HG02973 (cell line): ENCODE measurements around the gene ASTL.
"Not testable (repeated sequence)": the region's sequence is repeated elsewhere in the genome, so short reads cannot be mapped to it uniquely, and the experiment has no call there.

Experiments used
- ATAC-seq: cut with Tn5 transposase; IDR thresholded peaks from one replicate; pipeline ENCODE4 v1.9.1; 2021; ENCODE audit warnings: moderate library complexity; ENCODE audit not compliant: unreplicated experiment

ASTL gene

DNA sequence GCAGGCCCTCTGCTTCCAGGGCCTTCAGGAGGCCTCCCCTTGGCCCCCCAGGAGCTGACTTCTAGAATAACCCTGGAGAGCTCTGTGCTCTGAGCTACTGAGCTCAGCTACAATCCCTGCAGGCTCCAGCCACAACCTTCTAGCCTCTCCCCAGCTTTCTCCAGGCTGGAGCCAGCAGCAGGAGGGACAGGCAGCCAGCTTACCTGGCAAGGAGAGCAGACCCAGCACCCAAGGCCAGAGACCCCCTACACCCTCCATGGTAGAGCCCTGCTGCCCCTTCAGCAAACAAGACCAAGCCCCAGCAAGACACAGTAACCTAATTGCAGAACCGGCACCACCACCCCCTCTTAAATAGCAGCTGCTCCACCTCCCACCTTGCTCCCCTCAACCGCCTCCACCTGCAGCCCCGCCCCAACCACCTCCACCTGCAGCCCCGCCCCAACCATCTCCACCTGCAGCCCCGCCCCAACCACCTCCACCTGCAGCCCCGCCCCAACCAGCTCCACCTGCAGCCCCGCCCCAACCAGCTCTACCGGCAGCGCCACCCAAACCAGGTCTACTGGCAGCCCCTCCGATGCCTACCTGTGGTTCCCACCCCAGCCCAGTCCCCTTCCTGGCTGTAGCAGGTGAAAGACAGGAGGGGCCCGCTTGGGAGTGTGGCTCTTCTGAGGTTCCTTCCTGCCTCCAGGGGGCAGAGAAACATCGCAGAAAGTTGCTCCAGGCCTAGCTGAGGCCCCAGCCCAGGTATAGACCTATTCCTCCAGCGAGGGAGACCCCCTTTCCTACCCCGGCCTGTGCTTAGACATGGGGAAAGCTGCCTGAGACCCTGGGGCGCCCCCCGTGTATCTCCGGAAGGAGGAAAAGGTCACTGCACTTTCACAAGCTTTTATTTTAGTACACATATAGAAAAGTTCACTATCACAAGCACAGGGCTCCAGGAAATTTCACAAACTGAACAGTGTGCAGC lies at the start of gene ASTL:
ASTL (minus strand) TSS at position 324 of the 967 bp plus-strand sequence; CDS start at position 258, 66 bp downstream.
- no peak for ATAC-seq

- ATAC-seq, result no peak
These were observed 48.3 kb upstream of the ASTL start for GRCh38 chr2:96186562-96186961.

DNA sequence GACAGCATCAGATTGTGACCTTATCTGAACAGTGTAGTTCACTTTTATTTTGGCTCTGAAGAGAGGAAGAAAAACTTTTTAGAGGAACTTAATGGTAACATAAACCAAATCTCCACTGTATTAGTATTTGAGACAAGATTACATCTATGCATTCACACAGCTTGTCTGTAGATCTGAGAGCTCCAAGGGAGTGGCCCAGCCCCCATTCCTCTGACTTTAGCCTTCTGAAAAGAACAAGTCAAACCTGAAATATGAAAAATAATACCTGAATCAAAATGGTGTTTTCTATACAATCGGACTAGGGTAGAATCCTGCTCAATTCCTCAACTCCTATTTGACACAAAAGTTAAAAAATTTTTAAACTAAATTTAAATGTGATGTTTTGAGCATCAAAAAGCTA lies 47.2 kb upstream of the ASTL start:
- ATAC-seq, result no peak

DNA sequence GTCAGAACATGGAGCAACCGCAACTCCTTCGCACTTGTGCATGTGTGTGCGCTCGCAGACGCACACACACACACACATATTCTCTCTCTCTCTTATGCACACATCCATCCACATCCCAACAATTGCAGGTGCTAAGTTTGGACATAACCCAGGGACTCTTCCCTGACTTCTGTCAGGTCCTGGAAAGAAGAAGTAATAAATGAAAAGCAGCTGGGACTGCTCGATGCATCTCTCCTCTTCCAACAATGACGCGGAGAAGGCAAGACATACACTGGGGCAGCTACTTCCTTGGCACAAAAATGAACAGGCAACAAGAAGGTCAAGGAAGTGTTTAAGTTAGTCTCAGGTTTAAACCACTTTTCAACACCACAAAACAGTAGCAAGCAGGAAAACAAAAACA lies 46.7 kb upstream of the ASTL start:
- ATAC-seq, result no peak

GRCh38 chr2:96184188-96184587 lies 45.9 kb upstream of the ASTL start:
- ATAC-seq, result no peak

DNA sequence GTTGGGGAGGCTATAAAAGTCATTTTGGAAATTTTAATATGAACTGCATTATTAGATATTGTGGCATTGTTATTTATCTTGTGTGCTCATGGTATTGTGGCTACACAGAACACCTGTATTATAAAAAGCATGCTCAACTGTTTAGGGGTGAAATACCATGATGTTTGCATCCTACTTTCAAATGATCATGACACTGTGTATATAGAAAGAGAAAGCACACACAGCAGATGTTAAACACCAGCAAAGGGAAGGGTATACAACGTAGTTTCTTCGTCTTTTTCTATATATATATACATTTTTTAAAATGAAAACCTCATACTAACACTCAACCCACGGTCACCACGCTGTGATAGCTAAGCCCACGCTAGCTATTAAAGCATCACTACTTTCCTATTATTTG lies 43.2 kb upstream of the ASTL start:
- no peak for ATAC-seq

GRCh38 chr2:96180521-96180920 lies 42.2 kb upstream of the ASTL start:
- ATAC-seq, result no peak

GRCh38 chr2:96180002-96180401 lies 41.7 kb upstream of the ASTL start:
- ATAC-seq, result no peak

DNA sequence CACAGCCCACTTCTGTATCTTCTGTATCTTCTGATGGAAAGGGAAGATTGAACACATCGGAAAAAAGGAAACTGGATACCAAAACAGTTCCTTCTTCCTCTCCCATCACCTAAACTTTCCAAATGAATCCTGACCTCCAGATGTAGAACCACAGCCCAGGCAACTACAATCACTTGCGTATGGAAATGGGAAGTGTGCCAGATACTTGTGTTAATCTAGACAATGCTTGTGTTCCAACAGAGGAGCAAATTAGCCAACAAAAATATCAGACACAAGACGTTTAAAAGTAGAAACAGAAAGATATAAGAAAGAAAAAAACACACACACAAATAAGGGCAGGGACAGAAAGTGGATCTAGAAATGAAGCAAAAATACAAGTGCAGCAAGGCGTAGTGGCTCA lies 38.4 kb upstream of the ASTL start:
- no peak for ATAC-seq

- no peak for ATAC-seq
These were observed 37.6 kb upstream of the ASTL start for GRCh38 chr2:96175951-96176350.

GRCh38 chr2:96174251-96175144 lies 36.2 kb upstream of the ASTL start:
- no peak for ATAC-seq

DNA sequence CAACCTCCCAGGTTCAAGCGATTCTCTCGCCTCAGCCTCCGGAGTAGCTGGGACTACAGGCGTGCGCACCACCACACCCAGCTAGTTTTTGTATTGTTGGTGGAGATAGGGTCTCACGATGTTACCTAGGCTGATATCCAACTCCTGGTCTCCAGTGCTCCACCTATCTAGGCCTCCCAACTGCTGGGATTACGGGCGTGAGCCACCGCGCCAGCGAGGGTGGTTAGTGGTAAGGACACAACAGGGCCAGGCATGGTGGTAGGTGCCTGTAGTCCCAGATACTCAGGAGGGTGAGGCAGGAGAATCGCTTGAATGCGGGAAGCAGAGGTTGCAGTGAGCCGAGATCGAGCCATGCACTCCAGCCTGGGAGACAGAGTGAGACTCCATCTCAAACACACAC lies 33.5 kb upstream of the ASTL start:
- ATAC-seq, result no peak

GRCh38 chr2:96170626-96171025 lies 32.3 kb upstream of the ASTL start:
- ATAC-seq, result no peak

- no peak for ATAC-seq
These were observed 31.7 kb upstream of the ASTL start for GRCh38 chr2:96169868-96170507.

DNA sequence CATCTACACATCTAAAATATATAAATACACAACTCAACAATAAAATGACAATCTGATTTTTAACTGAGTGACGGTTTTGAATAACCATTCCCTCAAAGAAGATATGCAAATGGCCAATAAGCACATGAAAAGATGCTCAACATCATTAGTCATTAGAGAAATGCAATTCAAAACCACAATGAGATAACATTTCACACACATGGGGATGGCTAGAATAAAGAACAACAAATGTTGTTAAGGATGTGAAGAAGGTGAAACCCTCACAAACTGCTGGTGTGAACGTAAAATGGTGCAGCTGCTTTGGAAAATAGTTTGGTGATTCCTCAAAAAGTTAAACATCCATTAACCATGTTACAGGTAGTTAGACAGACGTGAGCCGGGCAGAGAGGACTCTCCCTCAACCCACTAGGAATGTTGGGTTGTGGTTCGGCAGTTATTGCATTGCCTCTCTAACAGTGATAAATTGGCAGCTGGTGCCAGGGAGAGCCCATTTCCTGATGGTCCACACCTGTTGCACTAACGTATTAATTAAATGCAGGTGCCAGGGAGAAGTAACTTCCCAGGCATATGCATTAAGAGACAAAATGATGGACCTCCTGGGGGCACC lies 29.2 kb upstream of the ASTL start:
- ATAC-seq, result no peak

DNA sequence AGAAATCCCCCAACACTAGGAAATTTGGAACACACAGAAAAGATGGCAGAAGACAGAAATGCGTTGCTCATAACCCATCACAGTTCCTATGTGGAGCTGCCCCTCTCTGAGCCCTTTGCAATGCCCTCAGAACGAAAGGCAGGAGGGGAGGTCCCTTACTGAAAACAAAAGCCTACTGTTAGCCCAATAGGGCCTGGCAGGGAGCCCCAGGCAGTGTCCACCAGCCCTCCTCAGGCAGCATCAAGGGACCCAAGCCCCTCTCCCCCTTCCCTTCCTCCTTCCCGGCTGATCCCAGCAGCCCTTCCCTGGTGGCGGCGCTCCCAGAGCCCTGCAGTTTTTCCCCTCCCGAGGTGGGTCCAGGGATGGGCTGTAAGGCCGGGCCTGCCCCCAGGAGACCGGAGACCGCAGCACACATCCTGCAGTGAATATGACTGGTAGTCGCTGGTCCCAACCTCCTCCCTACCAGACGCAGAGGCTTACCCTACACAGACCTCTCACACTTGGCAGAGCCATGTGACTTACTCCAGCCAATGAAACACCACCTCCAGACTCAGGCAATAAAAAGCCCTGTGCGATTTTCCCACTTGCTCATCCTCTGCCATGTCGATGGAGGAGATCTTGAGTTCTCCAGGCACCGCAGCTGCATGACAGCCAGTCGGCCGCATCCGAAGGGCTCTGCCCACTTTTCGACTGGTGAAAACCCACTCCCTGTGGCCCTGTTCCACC lies 26.3 kb upstream of the ASTL start:
- ATAC-seq, result peak; percentile 66

DNA sequence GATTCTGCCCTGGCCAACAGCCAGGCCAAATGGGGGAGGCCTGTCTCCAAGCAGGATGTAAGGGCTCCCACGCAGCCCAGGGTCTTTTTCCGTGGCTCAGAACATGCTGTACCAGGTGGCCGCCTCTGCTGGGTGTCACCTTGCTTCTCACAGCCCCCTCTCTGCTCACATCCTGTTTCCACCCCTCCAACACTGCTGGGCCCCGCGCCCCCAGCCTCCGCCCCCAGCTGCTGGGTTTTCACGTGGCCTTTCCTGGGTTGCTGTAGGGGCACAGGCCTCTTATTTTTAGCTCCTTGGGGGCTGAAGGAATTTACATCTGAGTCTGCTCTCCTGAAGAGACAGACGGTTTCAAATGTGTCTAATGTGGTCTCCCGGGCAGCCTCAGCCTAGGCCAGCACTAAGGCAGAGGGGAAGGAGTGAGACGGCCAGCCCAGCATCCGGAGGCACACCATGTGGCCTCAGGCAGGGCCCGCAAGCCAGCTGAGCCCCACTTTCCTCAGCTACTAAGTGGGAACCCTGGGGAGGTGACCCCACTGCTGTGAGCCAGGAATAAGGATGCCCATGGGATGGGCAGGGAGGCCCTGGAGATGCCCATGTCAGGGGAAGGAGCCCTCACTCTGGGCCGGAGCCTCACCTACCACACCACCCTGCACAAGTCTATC lies 25.6 kb upstream of the ASTL start:
- ATAC-seq, result peak; percentile 63

DNA sequence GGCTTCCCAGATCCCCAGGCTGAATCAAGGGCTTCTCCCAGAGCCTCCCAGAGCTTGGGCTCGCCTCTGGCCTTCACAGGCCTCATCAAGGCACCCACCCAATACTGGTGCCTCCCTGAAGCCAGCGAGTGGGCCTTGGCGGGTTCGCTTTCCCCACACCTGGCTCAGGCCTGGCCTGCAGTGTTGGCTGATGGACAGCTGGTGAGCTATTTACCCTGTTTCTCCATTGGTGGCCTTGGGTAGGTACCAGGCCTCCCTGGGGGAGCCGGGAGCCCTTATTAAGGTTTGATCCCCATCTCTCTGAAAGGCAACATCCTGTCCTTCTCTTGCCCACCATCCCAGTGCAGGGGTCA lies 25.1 kb upstream of the ASTL start:
- no peak for ATAC-seq

GRCh38 chr2:96161898-96162297 lies 23.6 kb upstream of the ASTL start:
- ATAC-seq, result no peak

DNA sequence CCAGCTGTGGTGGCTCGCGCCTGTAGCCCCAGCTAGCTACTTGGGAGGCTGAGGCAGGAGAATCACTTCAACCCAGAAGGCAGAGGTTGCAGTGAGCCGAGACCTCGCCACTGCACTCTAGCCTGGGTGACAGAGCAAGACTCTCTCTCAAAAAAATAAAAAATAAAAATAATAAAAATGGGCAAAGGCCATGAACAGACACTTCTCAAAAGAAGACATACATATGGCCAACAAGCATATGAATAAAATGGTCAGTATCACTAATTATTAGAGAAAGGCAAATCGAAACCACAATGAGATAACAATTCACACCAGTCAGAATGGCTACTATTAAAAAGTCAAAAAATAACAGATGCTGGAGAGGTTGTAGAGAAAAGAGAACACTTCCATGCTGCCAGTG lies 22.1 kb upstream of the ASTL start:
- not testable (repeated sequence) for ATAC-seq
